GM12878 (cell line): Measurements from ENCODE around the gene SCN4A. TPM values are rescaled to one million over a fixed set of nuclear protein-coding genes. Genes with fewer than 3 reads are reported as not detected.

Experiments
- CBX5 ChIP-seq: sonication (generic); IDR thresholded peaks from 2 replicates; pipeline ENCODE4 v1.6.1; 2016; ENCODE audit warnings: low read depth, moderate library complexity, mild to moderate bottlenecking, inconsistent platforms
- EED ChIP-seq: sonication (generic); IDR thresholded peaks from 2 replicates; pipeline ENCODE4 v1.6.1; 2016; ENCODE audit warnings: antibody characterized with exemption, low read depth
- IKZF2 ChIP-seq, 2 experiments: fragments of 450-650 bp; IDR thresholded peaks; 2 replicates each; pipeline ENCODE4 v1.6.1; 2017; ENCODE audit warnings: mild to moderate bottlenecking in 2 of 2, moderate library complexity in 2 of 2
- PAX8 ChIP-seq: fragments of 450-650 bp; IDR thresholded peaks from 2 replicates; pipeline ENCODE4 v1.6.1; 2017; ENCODE audit warnings: mild to moderate bottlenecking, moderate library complexity
- POLR2AphosphoS2 ChIP-seq: IDR thresholded peaks from 2 replicates; pipeline ENCODE4 v1.6.1; 2011; ENCODE audit warnings: low read depth, mild to moderate bottlenecking, low read length, improper control_type of control experiment, moderate library complexity
- POU2F2 ChIP-seq: IDR thresholded peaks from 3 replicates; pipeline ENCODE4 v1.6.1; 2011; ENCODE audit warnings: low read depth, mild to moderate bottlenecking, low read length, borderline replicate concordance
- ZNF384 ChIP-seq: IDR thresholded peaks from 2 replicates; pipeline ENCODE4 v1.6.1; 2012; ENCODE audit warnings: low read depth, mild to moderate bottlenecking, low read length, improper control_type of control experiment, borderline replicate concordance
- polyA plus RNA-seq, 11 experiments: library from polyadenylated mRNA; depleted of rRNA in 4 of 11; unstranded in 6 of 11; stranded (reverse) in 5 of 11; fragments of >200 nt; fragmentation: Nextera tagmentation in 4 of 11; fragmentation: Illumina TruSeq in 1 of 11; extraction: Ambion mirVana in 4 of 11; extraction: Trizol in 1 of 11; gene quantifications; 1 replicate in 1 of 11; 2 replicates in 10 of 11; pipeline versions ENCODE4 v1.2.1 to v1.2.3, GENCODE V29; 2011 to 2016; ENCODE audit warnings: inconsistent platforms in 2 of 11, missing spikeins in 2 of 11, low read depth in 1 of 11
- total RNA-seq, 4 experiments: library from RNA; depleted of rRNA in 3 of 4; stranded (reverse); fragments of >200 nt in 3 of 4; fragmentation: Illumina TruSeq in 1 of 4; extraction: Trizol in 1 of 4; gene quantifications; 2 replicates each; pipeline versions ENCODE4 v1.2.1 to v1.2.3, GENCODE V29; 2013 to 2021
- TF ChIP-seq, protein P1 (sequence below): fragments of 450-650 bp; IDR thresholded peaks from 2 replicates; pipeline ENCODE4 v1.6.1; 2016; ENCODE audit warnings: mild to moderate bottlenecking, moderate library complexity, borderline replicate concordance

SCN4A gene
- total and polyA plus RNA-seq, 10 of the 15 experiments (the other 5 are each of a cell fraction or from before 2014, with no cell fraction given), result under 0.01 to 0.15 (median 0.07) TPM; not detected in 4

GRCh38 chr17:63985387-63986140 lies 12.8 kb upstream of the SCN4A start (continued):
- TF ChIP-seq, protein P1, sequence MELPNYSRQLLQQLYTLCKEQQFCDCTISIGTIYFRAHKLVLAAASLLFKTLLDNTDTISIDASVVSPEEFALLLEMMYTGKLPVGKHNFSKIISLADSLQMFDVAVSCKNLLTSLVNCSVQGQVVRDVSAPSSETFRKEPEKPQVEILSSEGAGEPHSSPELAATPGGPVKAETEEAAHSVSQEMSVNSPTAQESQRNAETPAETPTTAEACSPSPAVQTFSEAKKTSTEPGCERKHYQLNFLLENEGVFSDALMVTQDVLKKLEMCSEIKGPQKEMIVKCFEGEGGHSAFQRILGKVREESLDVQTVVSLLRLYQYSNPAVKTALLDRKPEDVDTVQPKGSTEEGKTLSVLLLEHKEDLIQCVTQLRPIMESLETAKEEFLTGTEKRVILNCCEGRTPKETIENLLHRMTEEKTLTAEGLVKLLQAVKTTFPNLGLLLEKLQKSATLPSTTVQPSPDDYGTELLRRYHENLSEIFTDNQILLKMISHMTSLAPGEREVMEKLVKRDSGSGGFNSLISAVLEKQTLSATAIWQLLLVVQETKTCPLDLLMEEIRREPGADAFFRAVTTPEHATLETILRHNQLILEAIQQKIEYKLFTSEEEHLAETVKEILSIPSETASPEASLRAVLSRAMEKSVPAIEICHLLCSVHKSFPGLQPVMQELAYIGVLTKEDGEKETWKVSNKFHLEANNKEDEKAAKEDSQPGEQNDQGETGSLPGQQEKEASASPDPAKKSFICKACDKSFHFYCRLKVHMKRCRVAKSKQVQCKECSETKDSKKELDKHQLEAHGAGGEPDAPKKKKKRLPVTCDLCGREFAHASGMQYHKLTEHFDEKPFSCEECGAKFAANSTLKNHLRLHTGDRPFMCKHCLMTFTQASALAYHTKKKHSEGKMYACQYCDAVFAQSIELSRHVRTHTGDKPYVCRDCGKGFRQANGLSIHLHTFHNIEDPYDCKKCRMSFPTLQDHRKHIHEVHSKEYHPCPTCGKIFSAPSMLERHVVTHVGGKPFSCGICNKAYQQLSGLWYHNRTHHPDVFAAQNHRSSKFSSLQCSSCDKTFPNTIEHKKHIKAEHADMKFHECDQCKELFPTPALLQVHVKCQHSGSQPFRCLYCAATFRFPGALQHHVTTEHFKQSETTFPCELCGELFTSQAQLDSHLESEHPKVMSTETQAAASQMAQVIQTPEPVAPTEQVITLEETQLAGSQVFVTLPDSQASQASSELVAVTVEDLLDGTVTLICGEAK, result no peak
- TF ChIP-seq CBX5 (no peak), PAX8 (no peak), ZNF384 (no peak), POU2F2 (no peak), EED (no peak), POLR2AphosphoS2 (no peak), IKZF2 (IDR thresholded peaks at IDR 0.05) (no peak)
